ENCODE results near the gene CRY1.
A peak's percentile ranks its signal among the peaks of the same experiment; 100 is the strongest.
"Not testable (repeated sequence)": the region's sequence is repeated elsewhere in the genome, so short reads cannot be mapped to it uniquely, and the experiment has no call there.

CRY1 gene

DNA sequence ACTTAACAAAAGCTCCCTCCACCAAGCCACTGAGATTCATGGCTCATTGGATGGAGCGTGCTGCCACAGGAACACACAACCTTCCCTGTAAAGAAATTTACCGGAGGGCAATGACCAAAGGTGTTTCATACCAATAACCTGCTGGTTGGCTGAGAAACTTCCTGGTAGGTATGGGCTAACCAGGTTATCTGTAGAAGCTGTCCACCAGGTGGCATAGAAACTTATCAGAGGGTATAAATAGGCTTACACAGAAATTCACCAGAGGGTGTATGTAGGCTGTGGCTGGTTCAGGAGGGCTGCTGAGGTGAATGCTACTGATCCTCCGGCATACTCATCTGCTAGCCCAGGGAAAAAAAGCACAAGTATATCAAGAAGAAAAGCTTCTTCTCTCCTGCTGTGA, 79.3 kb downstream of the CRY1 start:
- DNase-seq, result no peak

DNA sequence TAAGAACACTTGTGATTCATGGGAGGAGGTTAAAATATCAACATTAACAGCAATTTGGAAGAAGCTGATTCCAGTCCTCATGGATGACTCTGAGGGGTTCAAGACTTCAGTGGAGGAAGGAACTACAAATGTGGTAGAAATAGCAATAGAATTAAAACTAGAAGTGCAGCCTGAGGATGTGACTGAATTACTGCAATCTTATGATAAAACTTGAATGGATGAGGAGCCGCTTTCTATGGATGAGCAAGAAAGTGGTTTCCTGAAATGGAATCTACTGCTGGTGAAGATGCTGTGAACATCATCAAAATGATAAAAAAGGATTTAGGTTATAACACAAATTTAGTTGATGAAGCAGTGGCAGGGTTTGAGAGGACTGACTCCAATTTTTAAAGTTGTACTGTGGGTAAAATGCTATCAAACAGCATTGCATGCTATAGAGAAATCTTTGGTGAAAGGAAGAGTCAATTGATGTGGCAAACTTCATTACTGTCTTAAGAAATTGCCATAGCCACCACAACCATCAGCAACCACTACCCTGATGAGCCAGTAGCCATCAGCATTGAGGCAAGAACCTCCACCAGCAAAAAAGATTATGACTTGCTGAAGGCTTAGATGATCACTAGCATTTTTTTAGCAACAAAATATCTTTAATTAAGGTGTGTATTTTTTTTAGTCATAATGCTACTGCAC, 80.5 kb downstream of the CRY1 start:
- DNase-seq, result no peak

DNA sequence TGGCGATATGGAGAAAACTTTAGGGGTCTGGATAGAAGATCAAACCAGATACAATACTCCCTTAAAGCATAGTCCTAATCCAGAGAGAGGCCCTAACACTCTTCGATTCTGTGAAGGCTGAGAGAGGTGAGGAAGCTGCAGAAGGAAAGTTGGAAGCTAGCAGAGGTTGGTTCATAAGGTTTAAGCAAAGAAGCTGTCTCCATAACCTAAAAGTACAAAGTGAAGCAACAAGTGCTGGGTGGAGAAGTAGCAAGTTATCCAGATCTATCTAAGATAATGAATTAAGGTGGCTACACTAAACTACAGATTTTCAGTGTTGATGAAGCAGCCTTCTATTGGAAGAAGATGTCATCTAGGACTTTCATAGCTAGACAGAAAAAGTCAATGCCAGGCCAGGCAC, 81.8 kb downstream of the CRY1 start:
- DNase-seq, result no peak

DNA sequence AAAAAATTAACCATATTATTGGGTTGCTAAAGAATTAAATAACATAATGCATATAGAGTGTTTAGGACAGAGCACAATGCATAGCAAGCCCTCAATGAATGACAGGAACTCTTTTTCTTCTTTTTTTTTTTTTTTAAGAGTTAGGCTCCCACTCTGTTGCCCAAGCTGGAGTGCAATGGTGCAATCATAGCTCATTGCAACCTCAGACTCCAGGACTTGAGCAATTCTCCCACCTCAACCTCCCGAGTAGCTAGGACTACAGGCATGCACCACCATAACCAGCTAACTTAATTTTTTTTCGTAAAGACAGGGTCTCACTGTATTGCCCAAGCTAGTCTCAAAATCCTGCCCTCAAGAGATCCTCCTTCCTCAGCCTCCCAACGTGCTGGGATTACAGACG, 85.9 kb downstream of the CRY1 start:
- DNase-seq, result no peak

DNA sequence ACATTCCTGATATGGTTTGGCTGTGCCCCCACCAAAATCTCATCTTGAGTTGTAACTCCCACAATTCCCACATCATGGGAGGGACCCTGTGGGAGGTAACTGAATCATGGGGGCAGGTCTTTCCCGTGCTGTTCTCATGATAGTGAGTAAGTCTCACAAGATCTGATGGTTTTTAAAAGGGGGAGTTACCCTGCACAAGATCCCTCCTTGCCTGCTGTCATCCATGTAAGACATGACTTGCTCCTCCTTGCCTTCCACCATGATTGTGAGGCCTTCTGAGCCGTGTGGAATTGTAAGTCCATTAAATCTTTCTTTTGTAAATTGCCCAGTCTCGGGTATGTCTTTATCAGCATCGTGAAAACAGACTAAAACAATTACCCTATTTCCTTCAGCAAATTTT, 90.7 kb downstream of the CRY1 start:
- not testable (repeated sequence) for DNase-seq

DNA sequence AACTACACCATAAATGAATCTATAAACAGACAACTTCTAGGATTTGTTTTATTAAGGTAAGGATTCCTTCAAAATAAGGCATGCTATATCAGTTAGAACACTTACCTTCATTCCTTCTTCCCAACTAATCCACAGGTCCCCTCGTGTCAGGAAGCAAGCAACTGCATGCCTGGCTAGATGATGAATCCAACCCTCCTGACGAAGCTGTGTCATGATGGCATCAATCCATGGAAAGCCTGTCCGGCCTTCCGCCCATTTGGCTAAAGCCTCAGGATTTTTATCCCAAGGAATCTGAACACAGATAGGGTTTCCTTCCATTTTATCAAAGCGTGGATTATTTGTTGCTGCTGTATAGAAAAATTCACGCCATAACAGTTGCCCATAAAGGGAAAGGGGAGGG, 93.9 kb downstream of the CRY1 start:
- DNase-seq, result no peak

DNA sequence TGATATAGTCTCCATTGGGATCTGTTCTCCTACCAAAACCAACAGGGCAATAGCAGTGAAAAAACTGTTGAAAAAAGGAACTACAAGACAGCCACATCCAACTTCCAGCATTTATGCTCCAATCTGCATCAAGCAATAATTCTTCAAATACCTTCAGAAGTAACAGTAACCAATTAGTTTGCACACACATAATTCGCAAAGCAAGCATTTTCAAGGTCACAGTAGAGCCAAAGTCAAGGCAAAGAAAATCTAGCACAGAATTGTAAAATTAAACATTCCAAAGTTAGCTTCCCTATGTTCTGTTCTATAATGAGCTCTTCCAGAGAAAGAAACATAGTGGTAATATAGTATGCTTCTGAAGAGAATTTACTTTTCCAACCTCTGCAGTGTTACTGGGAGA, 95.4 kb downstream of the CRY1 start:
- no peak for DNase-seq

DNA sequence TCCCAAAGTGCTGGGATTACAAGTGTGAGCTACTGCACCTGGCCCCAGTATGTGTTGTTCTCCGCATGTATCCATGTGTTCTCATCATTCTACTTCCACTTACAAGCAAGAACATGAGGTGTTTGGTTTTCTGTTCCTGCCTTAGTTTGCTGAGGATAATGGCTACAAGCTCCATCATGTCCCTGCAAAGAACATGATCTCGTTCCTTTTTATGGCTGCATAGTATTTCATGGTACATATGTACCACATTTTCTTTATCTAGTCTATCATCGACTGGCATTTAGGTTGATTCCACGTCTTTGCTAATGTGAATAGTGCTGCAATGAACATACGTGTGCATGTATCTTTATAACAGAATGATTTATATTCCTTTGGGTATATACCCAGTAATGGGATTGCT, 97.2 kb downstream of the CRY1 start:
- DNase-seq, result not testable (repeated sequence)

DNA sequence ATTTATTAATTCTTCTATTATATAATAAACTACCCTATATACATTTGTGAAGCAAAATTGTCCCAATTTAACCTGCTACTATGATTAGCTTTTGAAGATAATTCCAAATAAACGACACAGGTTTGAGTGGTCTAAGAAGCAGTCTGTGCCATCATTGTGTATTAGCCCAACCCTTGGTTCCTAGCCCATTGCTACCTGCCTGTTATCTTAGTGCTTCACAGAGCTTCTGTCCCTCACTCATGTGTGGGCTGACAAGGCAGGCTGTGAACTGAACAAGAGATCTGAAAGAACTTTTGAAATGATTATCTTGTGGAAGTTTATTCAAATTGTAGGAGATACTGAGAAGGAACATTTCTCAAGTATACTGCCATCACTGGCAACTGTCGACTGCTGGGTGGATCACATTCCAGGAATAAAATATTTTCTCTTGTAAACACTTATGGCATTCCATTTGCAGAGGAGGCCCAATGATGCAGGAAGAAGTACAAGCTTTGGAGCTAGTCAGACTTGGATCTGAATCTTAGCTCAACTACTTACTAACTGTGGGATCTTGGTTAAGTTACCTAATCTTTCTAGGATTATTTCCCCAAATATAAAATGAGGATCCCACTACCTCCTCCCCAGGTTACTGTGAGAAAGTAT, 98.6 kb downstream of the CRY1 start:
- no peak for DNase-seq

DNA sequence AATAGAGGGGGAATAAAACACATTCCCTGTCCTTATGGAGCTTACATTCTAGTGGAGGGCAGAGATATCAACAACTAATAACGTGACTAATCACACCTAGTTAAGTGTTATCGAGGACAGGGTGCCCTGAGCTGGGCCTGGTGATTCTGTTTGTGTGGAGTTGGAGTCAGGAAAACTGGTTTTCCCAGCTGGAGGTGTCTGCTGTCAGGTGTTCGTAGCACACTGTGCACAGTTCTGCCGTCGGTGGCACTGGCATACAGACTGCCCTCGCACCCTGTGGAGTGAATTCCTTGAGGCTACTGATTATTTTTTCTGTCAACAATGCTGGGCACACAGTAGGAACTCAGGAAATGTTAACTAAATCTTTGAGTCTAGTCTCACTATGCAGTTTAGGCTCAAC, 105.5 kb downstream of the CRY1 start:
- DNase-seq, result no peak

DNA sequence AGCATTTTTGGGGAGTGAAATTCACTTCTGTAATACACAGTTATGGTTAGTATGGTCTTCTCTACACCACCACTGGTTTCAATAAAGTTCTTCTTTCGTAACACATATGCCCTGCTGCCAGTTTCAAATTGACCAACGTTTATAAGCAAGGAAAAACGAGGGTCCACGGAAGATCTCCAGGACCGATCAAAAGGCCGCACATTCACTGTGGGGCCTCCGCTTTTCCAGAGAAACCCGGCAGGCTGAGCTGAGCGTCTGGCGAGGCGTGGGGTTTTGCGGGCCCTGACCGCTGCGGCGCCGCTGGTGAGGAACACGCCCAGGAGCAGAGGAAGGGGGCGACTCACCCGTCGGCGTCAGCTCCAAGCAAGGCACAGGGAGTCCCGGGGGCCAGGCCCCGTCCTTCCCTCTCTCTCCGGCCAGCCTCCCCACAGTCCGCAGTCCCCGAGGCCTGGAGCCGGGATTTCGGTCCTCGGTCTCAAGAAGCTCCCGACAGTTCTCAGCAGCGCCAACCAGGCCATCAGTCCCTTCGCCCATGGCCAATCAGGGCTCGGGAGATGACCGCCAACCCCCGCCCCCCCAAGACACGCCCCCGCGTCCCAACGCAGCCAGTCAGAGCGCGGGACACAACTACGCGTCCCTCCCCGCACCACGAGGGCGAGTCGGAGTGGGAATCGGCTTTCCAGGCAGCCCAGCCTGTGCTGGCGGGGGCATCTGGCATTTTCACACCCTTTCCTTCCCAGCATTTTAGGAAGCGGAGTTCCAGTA, 106.5 kb downstream of the CRY1 start, which contains the start of gene MTERF2:
Gene MTERF2, minus strand, starts transcription at position 522 of the 765 bp plus-strand sequence. CDS start 8,432 bp downstream, outside the sequence.
- DNase-seq, result peak; percentile 96

DNA sequence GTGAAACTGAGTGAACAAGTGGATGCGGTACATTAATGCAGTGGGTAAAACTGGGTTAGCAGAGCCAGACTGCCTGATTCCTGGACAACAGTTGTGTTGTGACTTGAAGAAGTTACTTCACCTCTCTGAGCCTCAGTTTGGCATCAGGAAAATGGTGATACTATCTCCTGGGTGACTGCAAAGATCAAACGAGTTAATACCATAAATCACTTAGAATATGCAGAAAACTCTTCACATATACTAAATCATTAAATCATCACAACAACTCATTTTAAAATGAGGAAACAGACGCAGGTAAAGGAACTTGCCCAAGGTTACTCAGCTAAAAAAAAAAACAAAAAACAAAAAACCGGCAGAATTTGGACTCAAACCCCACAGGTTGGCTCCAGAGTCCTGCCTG, 107.2 kb downstream of the CRY1 start:
- no peak for DNase-seq

DNA sequence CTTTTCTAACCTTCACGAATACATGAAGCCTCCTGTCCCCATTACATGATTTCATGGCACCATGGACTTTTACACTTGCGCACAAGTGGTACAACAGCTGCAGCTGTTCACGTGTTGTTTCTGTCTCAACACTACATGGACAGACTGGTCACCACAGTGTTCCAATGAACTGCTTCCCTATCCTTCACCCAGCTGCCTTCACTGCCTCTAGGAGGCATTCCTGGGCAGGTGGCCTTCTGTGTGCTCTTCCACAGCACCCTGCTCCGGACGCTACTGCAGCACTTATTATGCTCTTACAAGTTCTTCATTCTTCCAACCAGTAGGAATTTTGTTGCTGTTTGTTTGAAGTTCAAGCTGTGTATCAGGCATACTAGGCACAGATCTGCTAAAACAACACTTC, 107.9 kb downstream of the CRY1 start:
- DNase-seq, result no peak

DNA sequence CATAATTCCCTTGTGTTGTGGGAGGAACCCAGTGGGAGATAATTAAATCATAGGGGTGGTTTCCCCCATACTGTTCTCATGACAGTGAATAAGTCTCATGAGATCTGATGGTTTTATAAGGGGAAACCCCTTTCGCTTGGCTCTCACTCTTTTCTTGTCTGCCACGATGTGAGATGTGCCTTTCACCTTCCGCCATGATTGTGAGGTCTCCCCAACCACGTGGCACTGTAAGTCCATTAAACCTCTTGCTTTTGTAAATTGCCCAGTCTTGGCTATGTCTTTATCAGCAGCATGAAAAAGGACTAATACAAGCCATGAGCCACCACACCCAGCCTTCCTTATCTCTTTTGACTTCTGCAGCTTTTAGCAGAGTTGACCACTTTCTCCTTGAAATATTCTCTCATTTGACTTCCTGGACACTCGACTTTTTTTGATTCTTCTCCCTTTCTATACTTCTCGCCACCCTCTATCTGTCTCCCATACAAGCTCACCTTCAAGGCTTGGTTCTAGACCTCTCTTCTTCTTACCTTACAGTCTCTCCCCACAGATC, 108.7 kb downstream of the CRY1 start:
- DNase-seq, result no peak

DNA sequence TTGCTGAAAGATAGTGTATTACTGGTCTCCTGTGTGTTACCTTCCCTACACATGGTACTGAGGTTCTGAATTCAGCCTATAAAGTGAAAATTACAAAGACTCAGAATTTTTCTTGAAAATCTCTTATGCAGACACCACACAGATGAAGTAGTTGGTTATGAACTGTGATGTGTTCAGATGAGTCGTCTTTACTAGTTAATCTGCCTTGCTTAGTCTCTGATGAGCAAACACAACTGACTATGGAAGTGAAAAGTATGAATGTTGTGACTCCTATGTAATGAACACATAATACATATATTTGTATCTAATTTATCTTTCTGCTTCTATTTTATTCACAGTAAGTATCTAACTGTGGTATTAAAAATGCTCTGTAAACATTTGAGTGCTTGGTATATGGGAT, 111.1 kb downstream of the CRY1 start:
- no peak for DNase-seq

DNA sequence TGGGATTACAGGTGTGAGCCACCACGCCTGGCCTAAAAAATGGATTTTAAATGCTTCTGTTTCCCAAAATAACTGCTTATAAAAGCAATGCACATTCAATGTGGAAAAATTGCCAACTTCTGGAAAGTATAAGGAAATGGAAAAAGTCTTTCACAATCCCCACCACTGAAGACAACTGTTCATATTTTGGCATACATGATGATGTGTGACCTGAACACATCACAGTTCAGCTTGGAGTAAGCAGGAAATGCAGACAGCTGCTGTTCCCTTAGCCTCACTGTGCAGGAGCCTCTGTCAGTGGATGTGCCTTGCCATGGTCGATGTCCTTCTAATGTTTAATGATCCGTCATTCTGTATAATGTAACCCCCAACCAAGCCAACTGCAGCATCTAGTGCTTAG, 111.6 kb downstream of the CRY1 start:
- DNase-seq, result no peak

DNA sequence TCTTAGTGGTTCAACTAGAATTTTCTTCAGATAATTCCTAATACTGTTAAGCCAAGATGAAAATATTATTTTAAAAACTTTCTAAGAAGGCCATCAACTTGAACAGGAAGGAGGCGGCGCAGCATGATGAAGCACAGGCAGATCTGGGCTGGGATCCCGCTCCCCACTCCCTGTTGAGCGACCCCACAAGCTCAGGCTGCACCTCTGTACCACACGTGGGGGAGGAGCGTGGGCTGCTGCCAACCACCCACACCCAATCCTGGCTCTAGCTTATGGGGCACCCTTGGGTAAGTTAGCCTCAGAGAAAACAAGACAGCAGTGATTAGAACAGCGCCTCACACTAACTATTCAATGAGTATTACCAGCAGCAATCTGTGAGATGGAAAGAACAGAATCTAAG, 112.4 kb downstream of the CRY1 start:
- DNase-seq, result no peak

DNA sequence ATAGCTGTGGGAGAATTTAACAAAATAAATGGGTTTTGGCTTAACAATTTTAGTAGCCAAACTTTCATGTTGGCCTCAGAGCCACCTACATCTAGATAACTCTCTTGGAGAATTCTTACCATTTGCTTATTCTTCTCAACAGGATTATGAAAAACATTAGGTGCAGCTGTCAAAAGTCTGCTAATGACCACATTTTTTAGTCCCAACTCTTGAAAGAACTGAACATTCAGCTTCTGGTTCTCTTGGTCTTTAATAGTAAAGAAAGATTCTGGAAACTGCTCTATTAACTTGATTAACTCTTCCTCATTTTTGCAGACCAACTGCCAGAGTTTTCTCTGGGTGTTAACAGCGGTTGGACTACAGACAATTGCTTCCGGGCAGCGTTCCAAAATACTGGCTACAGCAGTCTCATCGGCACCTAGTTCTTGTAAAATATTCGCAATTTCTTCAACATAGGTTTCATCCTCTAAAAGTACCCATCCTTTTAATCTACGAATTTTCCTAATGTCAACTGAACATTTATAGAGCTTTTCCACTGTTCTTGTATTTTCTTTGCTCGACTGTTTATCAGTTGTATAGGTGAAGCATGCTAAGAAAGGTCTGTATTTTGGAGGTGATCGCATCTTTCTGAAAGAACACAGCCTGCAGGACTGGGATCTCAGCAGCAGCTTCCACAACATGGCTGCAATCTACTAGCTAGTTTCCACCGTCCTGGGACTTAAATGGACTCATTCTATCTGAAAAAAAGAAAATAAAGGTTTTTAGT, 115.1 kb downstream of the CRY1 start:
- DNase-seq, result no peak

DNA sequence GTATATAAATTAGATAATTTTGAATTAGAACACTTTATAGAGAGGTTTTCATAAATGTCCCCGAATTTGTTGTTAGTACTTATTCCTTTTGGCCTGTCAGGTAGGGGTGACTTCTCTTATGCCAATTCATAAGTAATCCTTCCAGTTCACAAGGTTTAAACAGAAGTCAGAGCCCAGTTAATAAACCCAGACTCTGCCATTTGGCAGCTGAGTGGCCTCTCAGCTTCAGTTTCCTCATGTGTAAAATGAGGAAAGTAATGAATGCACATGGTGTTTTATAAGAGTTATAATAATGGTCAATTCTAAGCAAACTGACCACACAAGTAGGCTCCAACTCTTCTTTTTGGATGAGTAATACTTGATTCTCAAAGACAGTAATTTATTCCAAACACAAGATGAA, 116.7 kb downstream of the CRY1 start:
- DNase-seq, result no peak

DNA sequence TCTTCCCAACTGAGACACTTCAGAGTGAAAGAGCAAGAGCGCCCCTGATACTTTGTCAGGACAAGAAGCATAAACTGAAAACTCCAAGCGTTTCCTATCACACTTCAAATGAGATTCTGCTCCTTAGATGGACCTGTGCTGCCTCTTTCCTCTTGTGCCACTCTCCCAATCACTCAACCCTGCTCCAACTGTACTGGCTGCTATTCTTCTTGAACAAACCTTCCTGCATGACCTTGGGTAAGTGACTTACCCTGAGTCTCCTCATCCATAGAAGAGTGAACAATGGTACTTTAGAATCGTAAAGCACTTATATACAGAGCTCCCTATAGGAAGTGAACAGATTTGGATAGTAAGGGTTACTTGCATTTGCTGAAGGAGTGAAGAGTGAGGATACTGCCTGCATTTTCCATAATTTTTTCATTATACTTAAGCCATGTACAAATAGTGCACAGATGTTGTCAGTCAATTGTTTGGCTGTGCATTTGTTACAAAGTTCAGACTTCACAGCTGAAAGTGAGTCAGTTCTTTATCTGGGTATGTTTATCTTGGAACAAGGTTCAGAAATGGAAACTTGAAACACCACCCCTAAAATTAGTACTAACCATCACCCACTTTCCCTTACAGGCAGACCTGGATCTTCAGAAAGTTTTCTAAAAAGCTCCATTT, 117.2 kb downstream of the CRY1 start:
- DNase-seq, result no peak

DNA sequence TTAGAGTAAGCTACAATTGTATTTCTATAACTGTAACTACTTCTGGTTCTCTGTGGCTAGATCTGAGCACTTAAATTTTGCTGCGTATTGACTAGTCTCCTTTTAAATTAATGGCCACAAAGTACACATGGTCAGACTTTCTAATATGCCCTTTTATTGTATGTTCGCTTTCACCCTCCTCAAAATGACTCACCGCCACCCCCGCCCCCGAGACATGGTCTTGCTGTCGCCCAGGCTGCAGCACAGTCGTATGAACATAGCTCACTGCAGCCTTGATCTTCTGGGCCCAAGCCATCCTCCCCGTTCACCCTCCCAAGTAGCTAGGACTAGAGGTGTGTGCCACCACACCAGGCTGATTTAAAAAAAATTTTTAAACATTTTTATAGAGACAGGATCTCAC, 118.3 kb downstream of the CRY1 start:
- no peak for DNase-seq

DNA sequence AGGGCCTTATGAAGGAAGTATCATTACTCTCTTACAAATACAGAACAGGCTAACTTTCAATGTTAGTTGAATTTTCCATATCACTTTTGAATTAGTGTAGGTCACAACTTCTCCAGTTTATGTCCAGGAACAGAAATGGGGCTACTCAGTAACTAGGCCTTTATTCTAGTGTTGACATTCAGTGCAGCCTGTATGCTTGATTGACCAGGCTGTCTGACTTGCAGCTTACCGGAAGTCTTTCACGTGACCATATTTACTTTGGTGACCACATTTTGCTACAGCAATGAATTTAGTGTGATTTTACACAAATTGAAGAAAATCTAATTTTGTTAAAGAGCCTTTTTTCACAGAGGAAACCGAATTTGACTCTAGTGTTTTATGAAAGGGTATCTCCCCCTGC, 118.8 kb downstream of the CRY1 start:
- DNase-seq, result no peak
